ENCODE data around the gene UBR7.
"Not testable (repeated sequence)": the region's sequence is repeated elsewhere in the genome, so short reads cannot be mapped to it uniquely, and the experiment has no call there.

UBR7 gene, protein sequence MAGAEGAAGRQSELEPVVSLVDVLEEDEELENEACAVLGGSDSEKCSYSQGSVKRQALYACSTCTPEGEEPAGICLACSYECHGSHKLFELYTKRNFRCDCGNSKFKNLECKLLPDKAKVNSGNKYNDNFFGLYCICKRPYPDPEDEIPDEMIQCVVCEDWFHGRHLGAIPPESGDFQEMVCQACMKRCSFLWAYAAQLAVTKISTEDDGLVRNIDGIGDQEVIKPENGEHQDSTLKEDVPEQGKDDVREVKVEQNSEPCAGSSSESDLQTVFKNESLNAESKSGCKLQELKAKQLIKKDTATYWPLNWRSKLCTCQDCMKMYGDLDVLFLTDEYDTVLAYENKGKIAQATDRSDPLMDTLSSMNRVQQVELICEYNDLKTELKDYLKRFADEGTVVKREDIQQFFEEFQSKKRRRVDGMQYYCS

DNA sequence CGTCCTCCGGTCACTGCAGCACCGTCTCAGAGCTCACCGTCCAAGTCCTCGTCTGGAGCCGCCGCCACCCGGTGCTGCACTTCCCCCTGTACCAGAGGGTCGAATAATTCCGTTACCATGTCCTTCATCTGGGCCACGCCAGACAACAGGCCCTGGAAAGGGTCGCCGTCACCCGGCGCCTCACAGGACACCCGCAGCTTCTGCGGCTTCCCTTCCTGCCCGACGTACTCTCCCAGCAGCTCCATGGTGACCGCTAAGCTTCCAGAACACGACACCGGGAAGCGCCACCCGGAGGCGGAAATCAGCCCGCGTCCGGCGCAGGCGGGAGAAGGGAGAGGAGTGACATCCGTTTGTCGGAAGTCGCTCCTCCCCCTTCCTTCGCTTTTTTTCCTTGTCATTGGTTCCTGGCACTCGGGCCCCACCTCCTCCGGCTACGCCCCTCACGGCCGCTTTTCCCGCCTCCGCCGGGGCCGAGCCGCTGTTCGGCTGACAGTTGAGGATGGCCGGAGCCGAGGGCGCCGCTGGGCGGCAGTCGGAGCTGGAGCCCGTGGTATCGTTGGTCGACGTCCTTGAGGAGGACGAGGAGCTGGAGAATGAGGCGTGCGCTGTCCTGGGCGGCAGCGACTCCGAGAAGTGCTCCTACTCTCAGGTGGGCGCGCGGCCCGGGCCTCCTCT is at the start of gene UBR7, which contains the start of gene GON7:
TSS of gene UBR7 (plus strand) at position 464 of the 675 bp plus-strand sequence. CDS start at position 500, 36 bp downstream.
TSS of gene GON7 (minus strand) at position 273 of the 675 bp plus-strand sequence. CDS start at position 245, 28 bp downstream.
- peak; percentile 81 to 88 for DNase-seq (ENCODE audit: extremely low read depth in 1 of 2, low read depth in 1 of 2)

DNA sequence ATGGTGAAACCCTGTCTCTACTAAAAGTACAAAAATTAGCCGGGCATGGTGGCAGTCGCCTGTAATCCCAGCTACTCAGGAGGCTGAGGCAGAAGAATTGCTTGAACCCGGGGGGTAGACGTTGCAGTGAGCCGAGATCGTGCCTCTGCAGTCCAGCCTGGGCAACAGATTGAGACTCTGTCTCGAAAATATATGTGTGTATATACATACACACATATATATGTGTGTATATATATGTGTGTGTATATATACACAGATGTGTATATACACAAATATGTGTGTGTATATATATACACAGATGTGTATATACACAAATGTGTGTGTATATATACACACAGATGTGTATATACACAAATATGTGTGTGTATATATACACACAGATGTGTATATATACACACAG is 48.7 kb upstream of the UBR7 start:
- not testable (repeated sequence) for DNase-seq (ENCODE audit: extremely low read depth in 1 of 2, low read depth in 1 of 2)

DNA sequence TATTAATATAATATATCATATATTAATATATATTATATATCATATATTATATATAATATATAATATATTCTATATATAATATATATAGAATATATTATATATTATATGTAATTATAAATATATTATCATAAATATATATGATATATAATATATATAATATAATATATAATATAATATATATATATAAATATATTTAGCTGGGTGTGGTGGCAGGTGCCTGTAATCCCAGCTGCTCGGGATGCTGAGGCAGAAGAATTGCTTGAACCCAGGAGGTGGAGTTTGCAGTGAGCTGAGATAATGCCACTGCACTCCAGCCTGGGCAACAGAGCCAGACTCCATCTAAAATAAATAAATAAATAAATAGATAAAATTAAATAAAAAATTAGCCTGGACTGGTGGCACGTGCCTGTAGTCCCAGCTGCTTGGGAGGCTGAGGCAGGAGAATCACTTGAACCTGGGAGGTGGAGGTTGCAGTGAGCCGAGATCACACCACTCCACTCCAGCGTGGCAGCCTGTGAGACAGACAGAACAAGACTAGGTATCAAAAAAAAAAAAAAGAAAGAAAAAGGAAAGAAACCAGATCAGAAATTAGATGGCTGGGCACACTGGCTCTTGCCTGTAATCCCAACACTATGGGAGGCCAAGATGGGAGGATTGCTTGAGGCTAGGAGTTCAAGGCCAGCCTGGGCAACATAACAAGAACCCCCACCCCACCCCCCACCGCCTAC is 47.3 kb upstream of the UBR7 start:
- not testable (repeated sequence) for DNase-seq (ENCODE audit: extremely low read depth in 1 of 2, low read depth in 1 of 2)

DNA sequence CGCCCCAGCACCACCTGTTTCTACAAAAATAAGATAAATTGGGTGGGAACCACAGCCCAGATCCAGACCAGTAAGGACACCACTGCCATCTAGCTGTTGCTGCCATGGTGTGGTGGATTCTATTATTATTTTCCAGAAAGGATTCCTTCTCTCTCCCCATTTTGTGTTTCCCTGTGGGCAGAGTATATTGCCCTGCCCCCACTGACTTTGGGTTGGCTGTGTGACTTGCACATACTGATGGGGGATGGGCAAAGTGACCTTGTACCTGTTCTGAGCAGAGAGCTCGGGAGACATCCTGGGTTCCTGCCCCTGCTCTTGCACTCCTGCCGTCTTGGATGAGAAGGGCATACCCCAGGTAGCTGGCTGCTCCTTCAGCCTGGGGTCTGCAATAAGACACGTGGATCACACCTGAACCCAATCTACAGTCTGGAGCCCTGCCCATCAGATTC is 46.7 kb upstream of the UBR7 start:
- no peak for DNase-seq (ENCODE audit: extremely low read depth in 1 of 2, low read depth in 1 of 2)

DNA sequence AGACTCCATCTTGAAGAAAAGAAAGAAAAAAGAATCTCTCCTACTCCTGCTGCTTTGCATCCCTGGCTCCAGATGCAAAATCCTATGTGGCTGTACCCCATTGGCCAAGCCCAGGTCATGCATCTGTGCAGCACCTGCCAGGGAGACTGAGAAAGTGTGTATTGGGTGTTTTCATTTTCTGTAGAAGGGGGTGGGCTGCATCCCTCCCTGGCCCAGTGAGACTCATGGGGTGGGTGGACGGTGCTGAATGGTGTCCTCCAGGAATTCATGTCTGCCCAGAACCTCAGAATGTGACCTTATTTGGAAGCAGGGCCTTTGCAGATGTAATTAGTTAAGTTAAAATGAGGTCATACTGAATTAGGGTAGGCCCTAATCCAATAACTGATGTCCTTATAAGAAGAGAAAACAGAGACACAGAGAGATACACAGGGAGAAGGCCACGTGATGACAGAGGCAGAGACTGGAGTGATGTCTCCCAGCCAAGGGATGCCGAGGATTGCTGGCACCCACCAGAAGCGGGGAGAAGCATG is 45.6 kb upstream of the UBR7 start:
- DNase-seq (ENCODE audit: extremely low read depth in 1 of 2, low read depth in 1 of 2), result no peak

DNA sequence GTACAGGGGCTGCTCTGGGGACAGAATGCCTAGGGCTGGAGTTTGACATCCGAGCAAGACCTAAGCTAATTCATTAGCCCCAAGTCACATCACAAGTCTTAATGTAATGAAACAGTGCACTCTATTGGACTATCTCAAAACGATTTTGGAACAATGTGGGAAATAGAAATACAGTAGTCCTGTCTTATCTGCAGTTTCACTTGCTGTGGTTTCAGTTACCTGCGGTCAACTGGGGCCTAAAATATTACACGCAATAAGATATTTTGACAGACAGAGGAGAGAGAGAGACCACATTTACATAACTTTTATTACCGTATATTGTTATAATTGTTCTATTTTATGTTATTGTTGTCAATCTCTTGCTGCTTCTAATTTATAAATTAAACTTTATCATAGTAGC is 43.5 kb upstream of the UBR7 start:
- no peak for DNase-seq (ENCODE audit: extremely low read depth in 1 of 2, low read depth in 1 of 2)

DNA sequence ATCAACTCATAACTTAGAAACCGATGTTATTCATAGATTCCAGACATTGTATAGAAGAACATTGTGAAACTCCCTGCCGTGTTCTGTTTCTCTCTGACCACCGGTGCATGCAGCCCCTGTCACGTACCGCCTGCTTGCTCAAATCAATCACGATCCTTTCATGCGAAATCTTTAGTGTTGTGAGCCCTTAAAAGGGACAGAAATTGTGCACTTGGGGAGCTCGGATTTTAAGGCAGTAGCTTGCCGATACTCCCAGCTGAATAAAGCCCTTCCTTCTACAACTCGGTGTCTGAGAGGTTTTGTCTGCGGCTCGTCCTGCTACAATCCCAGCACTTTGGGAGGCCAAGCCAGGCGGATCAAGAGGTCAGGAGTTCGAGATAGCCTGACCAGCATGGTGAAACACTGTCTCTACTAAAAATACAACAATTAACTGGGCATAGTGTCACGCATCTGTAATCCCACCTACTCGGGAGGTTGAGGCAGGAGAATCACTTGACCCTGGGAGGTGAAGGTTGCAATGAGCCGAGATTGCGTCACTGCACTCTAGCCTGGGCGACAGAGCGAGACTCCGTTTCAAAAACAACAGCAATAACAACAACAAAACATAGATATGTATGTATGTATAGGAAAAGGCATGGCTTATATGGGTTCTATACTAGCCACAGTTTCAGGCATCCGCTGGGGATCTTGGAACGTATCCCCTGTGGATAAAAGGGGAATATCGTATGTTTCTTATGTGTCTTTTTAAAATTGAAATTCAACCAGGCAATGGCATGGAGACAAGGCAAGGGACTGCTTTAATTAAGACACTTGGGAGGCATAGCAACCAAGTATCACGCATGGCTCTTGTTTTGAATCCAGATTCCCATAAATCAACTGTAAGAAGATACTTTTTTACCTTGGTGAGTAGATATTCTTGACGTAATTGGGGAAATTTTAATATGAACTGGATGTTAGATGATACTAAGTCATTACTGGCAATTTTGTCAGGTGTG is 41.5 kb upstream of the UBR7 start:
- not testable (repeated sequence) for DNase-seq (ENCODE audit: extremely low read depth in 1 of 2, low read depth in 1 of 2)

DNA sequence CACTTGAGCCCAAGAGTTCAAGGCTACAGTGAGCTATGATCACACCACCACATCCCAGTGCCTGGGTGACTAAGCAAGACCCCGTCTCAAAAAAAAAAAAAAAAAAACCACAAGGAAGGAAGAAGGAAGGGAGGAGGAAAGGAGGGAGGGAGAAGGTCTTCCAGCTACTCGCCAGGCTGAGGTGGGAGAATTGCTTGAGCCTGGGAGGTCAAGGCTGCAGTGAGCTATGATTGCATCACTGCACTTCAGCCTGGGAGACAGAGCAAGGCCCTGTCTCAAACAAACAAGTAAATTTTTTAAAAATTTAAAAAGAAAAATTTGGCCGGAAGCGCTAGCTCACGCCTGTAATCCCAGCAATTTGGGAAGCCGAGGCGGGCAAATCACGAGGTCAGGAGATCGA is 38.4 kb upstream of the UBR7 start:
- DNase-seq (ENCODE audit: extremely low read depth in 1 of 2, low read depth in 1 of 2), result not testable (repeated sequence)

DNA sequence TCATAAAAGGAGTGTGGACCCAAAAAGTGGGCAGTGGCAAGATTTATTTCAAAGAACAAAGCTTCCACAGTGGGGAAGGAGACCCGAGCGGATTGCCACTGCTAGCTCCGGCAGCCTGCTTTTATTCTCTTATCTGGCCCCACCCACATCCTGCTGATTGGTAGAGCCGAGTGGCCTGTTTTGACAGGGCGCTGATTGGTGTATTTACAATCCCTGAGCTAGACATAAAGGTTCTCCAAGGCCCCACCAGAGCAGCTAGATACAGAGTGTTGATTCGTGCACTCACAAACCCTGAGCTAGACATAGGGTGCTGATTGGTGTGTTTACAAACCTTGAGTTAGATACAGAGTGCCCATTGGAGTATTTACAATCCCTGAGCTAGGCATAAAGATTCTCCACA is 37.4 kb upstream of the UBR7 start:
- not testable (repeated sequence) for DNase-seq (ENCODE audit: extremely low read depth in 1 of 2, low read depth in 1 of 2)

DNA sequence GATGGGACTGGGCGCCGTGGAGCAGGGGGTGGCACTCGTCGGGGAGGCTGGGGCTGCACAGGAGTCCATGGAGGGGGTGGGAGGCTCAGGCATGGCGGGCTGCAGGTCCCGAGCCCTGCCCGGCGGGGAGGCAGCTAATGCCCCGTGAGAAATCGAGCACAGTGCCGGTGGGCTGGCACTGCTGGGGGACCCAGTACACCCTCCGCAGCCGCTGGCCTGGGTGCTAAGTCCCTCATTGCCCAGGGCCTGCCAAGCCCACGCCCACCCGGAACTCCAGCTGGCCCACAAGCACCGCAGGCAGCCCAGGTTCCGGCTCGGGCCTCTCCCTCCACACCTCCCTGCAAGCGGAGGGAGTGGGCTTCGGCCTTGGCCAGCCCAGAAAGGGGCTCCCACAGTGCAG is 36.9 kb upstream of the UBR7 start:
- DNase-seq (ENCODE audit: extremely low read depth in 1 of 2, low read depth in 1 of 2), result not testable (repeated sequence)

DNA sequence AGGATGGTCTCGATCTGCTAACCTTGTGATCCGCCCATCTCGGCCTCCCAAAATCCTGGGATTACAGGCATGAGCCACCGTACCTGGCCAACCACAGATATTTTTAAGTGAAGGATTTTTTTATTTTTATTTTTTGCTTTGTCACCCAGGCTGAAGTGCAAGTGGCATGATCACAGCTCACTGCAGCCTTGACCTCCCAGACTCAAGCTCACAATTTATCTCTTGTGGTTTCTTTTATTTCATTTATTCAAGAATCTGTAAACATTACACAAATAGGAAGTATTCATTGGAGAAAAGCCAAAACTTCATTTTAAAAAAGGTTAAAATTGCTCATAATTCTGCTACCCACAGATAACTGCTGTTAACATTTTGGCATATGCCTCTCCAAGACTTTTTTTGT is 35.7 kb upstream of the UBR7 start:
- DNase-seq (ENCODE audit: extremely low read depth in 1 of 2, low read depth in 1 of 2), result no peak

DNA sequence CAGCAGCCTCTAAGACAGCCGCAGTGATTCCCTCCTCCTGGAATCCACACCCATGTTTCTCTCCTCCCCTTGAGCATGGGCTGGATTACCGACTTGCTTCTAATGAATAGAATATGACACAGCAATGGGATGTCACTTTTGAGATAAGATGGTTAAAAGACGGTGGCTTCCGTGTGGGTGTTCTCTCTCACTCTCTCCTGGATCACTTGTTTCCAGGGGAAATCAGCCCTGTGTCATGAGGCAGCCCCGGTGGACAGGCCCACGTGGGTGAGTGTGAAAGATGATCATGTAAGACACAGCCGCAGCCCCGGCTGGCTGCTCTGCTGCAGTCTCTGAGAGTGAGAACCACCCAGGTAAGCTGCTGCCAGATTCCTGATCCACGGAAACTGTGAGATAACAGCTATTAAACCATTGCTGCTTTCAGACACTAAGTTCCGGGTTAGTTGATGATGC is 33.1 kb upstream of the UBR7 start:
- no peak for DNase-seq (ENCODE audit: extremely low read depth in 1 of 2, low read depth in 1 of 2)

DNA sequence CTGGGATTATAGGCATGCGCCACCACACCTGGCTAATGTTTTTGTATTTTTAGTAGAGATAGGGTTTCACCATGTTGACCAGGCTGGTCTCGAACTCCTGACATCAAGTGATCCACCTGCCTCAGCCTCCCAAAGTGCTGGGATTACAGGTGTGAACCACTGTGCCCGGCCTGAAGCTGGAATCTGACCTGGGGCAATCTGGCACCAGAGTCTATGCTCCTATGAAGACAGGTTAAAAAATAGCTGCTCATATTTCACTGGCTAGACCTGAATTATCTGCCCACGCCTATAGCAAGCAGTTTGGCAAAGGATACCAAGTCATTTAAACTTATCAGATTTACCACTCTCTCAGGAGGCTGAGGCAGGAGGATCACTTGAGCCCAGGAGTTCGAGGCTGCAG is 32.3 kb upstream of the UBR7 start:
- DNase-seq (ENCODE audit: extremely low read depth in 1 of 2, low read depth in 1 of 2), result not testable (repeated sequence)

DNA sequence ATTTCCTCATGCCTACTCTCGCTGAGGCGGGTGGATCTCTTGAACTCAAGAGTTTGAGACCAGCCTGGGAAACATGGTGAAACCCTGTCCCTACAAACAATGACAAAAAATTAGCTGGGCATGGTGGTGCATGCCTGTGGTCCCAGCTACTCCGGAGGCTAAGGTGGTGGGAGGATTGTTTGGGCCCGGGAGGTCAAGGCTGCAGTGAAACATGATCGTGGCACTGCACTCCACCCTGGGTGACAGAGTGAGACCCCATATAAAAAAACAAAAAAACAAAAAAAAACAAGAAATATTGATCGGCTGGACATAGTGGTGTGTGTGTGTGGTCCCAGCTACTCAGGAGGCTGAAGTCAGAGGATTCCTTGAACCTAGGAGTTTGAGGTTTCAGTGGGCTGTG is 31.6 kb upstream of the UBR7 start:
- DNase-seq (ENCODE audit: extremely low read depth in 1 of 2, low read depth in 1 of 2), result no peak

DNA sequence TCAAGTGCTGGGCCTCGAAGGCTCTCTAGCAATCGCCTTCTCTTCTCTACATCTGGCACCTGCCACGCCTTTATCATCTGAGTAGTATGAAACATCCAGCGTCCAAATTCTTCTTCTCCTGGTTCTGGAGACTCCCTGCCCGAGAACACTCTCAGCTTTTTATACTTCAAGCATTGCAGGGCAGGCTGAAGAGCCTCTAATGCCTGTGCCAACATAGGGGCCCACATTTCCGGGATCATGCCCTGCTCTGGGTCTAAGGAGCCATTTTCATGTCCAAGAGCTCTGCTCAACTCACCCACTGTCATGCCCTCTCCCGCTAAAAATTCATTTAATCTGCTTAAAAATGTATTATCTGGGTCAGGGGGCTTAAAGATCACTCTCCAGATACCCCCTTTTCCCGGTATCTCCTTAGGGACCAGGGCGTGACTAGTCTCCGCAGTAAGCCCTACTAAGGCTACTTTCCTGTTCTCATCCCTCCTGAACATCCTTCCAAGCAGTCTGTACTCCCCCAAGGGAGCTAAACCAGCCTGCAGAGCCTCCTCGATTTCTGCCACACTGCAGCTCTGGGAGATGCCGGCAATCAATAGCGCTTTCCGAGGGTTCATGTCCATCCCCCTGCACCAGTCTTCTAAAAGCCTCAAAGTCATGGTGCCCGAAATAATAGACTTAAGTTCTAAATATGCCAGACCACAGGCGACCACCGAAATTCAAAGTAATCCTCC is 23.3 kb upstream of the UBR7 start:
- no peak for DNase-seq (ENCODE audit: extremely low read depth in 1 of 2, low read depth in 1 of 2)

DNA sequence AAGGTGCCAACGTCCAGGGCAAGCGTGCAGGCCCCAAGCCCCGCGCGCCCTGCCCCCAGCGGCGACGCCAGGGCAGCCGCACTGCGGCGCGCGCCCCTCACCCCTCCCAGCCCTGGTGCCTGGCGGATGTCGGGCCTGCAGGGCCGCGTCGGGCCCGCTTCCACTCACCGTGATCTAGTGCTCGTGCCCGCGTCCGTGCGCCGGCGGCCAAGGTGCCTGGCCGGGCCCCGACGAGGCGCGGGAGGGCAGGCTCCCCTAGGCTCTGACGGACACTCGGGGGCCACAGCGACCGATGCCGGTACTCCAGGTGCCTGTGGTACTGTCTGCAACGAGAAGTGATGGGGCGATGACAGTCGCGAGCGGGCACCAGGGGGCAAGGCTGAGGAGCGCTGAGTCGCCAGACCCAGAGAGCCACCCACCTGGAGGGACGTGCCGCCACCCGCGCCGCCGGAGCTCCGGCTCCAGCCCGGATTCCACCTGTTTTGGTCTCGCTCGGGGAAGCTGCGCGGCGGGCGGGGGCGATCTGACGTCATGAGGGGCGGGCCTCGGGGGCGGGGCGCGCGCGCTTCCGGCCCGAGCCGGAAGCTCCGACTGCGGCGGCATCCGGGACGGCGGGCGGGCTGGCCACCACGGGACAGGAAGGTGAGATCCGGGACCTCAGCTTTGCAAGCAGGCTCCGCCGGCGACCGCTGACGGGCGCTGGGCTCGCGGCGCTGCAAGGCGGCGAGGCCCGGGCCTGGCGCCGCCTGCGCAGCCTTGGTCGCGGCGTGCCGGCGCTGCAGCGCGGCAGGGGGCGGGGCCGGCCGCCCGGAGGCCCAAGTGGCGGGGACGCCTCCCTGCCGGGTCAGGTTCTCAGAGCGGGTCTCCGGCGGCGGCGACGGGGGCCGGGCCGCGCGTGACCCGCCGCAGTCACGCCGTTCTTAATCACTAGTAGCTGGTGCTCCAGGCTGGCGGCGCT is 22.4 kb upstream of the UBR7 start, which contains the start of the genes LYSET and MOAP1:
TSS of gene LYSET (plus strand) at position 927 of the 958 bp plus-strand sequence. CDS start 89 bp downstream, outside the sequence.
TSS of gene MOAP1 (minus strand) at position 507 of the 958 bp plus-strand sequence. CDS start 655 bp downstream, outside the sequence.
- peak; percentile 77 to 83 for DNase-seq (ENCODE audit: extremely low read depth in 1 of 2, low read depth in 1 of 2)

DNA sequence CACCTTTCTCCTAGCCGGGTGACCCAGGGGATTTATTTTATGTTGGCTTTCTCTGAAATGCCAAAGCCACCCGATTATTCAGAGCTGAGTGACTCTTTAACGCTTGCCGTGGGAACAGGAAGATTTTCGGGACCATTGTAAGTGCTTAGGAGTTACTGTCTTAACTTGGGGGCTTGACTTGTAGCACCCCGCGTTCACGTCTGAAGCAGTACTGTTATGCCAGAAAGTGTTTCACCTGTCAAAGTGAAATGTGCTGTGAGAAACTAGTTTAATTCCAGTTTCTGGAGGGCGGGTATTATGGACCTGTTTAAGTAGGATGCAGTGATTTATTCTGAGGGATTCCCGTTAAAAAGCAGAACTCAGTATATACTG is 21.7 kb upstream of the UBR7 start:
- DNase-seq (ENCODE audit: extremely low read depth in 1 of 2, low read depth in 1 of 2), result no peak

DNA sequence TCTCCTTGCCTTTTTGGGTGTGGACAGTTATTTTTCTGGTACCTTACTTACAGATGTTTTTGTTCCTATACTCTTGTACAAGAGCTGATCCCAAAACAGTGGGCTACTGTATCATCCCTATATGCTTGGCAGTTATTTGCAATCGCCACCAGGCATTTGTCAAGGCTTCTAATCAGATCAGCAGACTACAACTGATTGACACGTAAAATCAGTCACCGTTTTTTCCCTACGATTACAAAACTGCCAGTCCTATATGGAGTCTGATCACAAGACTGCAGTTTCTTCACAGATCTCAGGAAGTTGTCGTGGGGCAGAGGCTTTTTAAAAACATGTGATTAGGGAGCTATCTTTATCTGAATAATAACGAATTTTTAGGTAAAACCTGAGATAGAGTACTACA is 20.6 kb upstream of the UBR7 start:
- DNase-seq (ENCODE audit: extremely low read depth in 1 of 2, low read depth in 1 of 2), result no peak
